Activated CD8-positive, alpha-beta memory T cell treated with anti-CD3 and anti-CD28 coated beads, Interleukin-2, amount 50 U/mL, for 48 hours (primary cell): ENCODE results near the gene CORO1C.
"Not testable (repeated sequence)": the region's sequence is repeated elsewhere in the genome, so short reads cannot be mapped to it uniquely, and the experiment has no call there.

ENCODE experiments used
- DNase-seq: peaks from one replicate; pipeline ENCODE4 v3.0.0-alpha.2; 2020

Gene CORO1C

DNA sequence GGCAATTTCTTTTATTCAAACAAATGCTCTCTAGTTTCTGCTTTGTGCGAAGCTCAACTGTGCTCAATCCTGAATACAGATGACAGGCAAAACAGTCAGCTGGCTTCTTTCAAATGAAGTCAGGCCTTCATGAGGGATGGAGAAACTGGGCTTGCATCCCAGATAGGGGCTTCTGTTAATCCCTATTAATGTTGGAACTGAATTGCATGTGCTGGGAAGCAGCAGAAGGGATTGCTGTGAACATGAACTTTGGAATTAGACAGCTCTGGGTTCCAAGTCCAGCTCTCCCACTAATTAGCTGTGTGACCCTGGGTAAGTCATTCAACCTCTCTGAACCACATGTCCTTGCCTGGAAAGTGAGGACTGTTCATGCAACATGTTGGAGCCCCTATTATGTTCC, 21.1 kb upstream of the CORO1C start:
- no peak for DNase-seq

DNA sequence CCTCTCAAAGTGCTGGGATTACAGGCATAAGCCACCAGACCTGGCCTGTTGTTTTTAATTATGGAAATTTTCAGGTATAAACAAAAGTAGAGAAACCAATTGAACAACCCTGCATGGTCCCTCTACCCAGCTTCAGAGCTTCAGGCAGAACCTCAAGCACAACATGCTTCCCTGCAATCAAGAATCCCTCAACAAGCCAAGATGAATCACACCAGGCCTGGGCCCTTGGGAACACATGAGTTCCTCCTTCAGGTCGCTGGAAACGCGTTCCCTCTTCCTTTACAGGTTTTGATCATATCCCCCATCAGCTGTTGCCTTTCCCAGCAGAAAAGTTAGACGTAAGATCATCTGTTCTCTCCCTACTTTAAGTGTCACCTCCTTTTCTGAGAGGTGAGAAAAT, 20.5 kb upstream of the CORO1C start:
- DNase-seq: no peak

DNA sequence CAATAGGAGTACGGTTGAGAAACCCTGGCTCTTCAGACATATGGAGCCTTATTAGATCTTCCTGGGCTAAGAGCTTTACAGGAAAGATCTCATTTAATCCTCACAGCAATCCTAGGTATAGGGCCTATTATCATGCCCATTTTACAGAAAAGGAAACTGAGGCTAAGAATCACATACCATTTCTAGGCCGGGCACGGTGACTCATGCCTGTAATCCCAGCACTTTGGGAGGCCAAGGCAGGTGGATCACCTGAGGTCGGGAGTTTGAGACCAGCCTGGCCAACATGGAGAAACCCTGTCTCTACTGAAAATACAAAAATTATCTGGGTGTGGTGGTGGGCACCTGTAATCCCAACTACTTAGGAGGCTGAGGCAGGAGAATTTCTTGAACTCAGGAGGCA, 19.7 kb upstream of the CORO1C start:
- DNase-seq: not testable (repeated sequence)

DNA sequence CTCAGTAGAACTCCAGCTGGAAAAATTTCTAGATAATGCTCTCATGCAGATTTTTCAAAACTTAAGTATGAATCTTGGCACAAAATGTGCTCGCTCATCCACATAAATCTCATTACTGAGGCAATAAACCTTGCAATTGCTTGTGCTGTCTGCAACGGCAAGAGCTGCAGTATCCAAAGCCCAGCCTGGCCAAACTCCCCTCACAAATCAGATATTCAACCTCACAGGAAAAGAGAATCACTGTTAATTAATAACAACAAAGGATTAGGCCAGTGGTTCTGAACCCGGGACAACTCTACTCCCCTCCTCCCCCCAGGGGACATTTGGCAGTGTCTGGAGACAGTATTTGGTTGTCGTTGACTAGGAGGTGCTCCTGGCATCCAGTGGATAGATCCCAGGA, 19.2 kb upstream of the CORO1C start:
- no peak for DNase-seq

DNA sequence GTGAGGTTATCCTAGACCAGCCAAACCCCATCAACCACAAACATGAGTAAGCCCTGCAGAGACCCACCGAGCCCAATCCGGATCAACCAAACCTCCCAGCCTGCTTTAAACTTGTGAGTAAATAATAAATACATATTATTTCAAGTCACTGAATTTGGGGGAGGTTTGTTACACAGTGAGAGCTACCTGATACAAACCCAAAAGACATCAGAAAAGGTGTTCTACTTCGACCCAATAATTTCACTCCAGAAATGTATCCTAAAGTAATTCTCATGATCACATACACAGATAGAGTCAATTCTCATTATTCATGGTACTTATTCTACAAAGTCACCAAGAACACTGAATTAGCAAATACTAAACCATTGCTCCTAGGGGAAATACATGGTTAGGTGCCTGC, 16.2 kb upstream of the CORO1C start:
- no peak for DNase-seq

DNA sequence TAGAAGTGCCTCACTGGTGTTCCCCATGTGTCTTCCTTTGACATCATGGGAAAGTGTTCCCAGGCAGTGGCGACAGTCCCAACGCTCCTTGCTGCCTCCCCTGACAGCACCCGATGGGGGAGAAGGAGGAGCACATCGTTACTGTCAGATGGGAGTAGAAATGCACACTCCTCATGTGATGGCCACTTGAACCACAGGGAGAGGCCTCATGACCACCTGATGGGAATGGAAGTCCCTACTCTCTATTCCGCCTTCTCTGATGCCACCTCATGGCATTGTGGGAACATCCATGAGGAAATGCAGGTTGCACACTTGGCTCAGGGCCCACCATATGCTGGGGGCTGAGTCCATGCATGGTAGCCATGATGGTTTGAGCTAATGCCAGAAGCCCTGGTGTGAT, 14.3 kb upstream of the CORO1C start:
- DNase-seq: no peak

DNA sequence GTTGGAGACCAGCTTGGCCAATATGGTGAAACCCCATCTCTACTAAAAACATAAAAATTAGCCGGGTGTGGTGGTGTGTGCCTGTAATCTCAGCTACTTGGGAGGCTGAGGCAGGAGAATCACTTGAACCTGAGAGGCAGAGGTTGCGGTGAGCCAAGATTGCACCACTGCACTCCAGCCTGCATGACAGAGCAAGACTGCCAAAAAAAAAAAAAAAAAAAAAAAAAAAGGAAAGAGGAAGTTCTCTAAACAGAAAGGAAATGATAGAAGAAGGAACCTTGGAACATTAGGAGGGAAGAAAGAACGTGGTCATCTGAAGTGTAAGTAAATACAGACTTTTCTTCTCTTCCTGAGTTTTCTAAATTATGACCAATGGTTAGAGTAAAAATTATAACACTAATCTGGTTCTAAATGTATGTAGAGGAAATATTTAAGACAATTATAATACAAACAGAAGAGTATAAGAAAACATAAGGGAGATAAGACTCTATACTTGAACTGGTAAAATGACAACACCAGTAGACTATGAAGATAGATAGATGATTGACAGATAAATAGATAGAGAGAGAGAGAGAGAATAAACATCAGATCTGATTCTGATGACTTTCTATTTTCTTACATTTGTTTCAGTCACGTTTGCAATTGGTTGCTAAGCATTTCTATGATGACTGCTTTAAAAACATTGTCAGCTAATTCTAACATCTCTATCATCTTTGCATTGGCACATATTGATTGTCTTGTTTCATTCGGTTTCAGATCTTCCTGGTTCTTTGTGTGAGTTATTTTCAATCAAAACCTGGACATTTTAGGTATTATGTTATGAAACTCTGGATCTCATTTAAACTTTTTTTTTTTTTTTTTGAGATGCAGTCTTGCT, 12.9 kb upstream of the CORO1C start:
- no peak for DNase-seq

DNA sequence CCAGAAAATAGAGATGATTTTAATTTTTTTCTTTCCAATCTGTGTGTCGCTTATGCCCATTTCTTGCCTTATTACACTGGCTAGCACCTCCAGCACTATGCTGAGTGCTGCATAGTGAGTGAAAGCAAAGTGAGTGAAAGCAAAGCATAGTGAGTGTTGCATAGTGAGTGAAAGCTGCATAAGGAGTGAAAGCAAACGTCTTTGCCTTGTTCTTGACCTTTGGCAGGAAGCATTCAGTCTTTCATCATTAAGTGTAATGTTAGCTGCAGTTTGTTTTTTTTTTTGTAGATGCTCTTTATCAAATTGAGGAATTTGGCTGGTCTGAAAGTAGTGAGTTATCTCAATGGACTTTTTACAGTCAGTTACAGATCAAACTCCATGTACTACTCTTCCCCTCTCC, 6.9 kb upstream of the CORO1C start:
- DNase-seq: no peak

DNA sequence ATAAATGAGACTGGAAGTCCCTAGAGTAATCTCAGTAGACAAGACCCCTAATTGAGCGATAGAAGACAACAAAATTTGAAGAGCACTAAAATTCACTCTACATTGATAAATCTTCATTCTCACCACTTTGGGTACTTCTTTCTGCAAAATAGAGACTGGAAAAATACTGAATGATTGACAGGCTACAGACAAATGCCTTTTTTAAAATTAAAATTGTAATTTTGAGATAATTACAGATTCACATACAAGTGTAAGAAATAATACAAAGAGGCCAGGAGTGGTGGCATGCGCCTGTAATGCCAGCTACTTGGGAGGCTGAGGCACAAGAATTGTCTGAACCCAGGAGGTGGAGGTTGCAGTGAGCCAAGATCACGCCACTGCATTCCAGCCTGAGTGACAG, 4.5 kb upstream of the CORO1C start:
- no peak for DNase-seq

DNA sequence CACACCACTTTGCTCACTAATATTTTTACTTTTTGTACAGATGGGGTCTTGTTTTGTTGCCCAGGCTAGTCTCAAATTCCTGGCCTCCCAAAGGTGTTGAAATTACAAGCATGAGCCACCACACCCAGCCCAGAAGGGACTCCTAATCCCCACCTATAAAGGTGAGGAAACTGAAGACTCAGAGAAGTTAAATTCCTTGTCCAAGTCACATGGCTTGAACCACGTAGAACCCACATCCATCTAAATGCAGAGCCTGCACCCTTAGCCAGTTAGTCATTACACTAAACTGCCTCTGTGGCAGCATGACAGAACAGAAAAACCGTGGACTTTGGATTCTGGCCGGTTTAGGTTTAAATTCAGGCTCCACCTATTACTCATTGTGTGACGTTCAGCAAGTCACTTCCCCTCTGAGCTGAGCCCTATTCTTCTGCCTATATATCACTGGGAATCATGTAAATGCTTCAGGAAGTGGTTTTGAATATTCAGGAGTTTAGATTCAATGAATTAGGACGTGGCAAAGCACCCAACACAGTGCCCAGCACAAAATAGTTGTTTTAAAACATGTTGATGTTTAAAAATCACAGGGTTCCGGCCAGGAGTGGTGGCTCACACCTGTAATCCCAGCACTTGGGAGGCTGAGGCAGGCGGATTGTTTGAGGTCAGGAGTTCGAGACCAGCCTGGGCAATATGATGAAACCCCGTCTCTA, 3.0 kb upstream of the CORO1C start:
- DNase-seq: no peak

DNA sequence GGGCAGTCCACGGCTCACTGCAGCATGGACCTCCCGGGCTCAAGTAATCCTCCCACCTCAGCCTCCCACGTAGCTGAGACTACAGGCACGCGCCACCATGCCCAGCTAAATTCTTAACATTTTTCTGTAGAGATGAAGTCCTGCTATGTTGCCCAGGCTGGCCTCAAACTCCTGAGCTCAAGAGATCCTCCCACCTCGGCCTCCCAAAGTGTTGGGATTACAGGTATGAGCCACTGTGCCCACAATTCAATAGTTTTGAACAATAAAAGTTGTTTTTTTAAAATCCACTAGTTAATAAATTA, 1.9 kb upstream of the CORO1C start:
- DNase-seq: not testable (repeated sequence)

DNA sequence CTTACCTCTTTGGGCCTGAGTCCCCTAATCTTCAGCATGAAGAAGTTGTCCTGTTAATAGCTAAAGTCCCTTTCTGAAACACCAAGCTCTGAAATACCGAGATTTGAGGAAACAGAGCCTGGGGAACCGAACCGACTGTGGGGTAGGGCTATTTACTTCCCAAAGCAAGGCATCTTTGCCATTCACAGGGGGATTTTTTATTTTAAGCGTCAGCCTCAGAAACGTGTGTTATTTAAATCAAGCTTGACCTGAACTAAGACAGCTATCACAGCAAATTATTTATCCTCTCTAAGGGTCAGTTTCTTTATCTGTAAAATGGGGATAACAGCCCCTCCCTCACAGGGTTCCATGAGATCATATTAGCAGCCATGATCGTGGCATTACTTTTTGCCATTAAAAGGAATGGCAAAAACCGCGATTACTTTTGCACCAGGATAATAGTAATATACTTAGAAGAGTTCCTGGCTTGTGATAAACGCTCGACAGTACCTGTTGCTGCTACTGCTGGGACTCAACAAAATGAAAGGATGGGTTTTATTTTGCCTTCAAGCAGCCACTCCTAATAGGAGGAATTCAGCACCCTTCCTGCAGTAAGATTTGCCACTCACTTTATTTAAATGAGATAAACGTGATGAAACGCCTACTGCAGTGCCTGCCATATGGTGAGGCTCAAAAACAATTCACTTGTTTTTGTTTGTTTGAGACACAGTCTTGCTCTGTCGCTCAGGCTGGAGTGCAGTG, 1.3 kb upstream of the CORO1C start:
- DNase-seq: no peak

DNA sequence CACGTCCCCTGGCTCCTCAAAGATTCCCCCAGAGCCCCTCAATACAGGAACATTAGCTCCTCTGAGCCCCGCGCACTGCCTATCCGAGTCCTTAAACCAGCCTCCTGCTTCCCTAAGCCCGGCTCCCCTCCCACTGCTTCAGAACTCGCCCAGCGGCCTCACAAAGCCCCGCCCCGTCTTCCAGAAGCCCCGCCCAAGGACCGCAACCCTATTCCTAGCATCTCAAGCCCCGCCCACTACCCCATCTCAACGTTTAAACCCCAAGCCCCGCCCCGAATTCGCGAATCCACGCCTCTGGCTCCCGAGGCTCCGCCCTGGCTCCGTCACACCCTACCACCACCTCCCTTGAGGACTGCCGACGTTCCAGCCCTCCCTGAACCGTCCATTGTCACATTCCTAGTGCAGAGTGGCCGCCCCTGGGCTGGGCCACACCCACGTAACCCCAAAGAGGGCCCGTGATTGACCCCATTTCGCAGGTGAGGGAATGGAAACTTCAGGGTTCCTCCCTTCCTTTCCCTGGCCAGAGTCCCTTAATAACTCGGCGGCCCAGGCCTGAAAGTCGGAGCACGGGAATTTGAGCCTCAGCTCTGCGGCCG, 646 bp upstream of the CORO1C start:
- peak; percentile 98 for DNase-seq

DNA sequence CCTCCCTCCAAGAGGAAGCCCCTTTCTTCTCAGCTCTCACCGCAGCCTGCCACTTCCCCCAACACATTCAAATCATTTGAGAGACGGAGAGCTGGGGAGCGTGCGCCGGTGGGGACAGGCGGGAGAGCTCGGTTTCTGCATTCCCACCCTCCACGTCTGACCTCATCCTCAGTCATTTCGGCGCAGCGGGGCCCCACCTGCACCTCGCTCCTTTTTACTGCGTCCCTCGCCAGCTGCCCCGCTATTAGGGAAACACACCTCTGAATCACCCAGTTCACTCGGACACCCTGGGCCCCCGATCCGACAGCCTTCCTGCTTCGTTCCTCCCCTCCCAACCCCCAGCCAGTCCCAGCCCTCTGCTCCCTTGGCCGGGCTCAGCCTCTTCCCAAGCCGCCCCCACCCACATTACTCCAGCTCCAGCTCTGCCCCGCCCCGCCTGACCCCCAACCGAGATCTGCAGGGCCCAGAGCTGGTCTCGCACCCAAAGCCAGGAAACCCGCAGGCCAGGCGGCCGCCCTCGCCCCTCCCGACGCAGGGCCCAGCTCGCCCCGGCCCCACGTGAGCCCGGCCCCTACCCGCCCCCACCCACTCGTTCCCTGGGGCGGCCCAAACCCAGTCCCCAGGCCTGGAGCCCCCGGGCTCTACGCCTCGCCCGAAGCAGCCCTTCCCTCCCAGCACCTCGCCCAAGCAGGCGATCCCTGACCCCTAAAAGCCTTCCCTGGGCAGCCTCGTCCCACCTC, 783 bp downstream of the CORO1C start:
- peak; percentile 78 for DNase-seq

DNA sequence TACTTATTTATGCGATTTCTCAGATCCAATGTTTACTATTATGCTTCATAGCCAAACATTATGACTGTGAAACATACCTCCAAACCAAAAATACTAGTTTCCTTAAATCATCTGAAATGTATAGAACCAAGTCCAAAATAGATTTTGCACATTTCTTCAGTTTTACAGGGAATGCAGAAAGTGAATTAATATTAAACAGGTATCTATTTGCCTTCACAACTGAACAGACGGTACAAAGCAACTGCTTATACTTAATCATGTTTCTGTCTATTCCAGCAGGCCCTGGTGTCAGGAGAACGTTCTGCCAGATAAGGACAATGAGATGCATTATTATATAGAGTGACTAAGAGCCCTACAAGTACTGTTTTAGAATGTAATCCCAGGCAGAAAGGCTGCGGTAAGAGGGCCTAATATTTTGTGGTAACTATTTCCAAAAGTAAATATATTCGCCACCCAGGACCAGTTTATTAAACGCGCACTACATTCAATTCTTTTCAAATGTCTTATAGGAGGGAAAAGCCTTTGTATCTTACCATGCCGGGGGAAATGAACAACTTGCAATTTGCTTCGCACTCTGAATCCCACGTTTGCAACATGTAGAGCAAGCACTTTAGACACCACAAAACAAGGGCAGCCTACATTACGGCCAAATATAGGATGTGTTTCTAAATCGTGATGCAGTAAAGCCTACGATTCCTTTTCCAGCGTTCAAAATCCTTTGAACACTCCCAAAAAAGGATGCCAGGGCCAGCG, 1.5 kb downstream of the CORO1C start:
- DNase-seq: no peak

DNA sequence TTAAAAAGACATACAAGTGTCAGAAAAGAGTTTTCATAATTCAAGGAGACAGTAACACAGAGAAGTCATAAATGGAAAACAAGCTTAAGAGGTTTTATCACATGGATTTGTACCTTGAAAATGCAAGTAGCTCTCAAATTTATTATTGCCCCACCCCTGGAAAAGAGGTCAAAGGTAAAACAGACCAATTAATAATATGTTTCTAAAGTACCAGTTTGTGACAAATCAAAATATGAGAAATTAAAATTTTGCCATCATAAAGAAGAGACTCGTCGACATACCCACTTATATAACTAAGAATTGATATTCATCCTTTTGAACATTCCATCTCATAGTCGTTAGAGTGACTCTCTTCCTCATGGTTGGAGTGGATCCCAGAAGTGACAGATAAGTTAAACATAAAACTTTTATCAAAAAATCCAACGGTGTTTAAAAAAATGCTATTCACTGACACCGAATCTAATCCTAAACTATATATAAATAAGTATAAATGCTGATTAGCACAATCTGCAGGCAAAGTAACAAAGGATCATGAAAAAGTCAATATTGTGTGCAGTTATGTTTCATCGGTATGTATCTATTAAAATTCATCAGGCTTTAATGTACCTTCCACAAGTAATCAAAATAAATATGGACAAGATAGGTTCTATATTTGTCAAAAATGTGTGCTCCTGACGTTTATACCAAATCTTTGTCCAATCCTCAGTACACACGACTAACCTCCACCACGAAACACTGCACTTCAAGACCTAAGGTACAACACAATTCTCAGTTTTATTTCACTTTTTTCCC, 2.3 kb downstream of the CORO1C start:
- DNase-seq: no peak

DNA sequence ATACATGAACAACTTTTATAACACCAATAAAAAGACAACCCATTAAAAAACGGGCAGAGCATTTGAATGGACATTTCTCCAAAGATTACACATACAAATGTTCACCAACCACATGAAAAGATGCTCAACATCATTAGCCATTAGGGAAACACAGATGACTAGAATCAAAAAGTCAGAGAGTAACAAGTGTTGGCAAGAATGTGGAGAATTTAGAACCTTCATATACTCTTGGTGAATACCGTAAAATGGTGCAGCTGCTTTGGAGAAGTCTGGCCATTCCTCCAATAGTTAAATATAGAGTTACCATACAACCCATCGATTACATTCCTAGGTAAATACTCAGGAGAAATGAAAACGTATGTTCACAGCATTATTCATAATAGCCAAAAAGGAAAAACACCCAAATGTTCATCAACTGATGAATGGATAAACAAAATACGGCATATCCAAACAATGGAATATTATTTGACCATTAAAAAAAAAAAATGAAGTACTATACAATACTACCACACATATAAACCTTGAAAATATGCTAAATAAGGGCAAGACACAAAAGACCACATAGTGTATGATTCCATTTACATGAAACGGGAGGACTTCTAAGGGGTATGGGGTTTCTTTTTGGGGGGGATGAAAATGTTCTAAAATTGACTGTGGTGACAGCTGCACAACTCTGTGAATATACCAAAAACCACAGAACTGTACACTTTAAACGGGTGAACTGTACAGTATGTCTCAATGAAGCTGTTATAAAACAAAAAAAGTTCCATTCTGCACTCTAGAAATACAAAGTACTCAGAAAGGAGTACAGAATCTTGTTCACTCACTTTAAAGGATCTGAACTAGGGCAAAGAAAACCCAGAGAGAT, 3.2 kb downstream of the CORO1C start:
- no peak for DNase-seq

DNA sequence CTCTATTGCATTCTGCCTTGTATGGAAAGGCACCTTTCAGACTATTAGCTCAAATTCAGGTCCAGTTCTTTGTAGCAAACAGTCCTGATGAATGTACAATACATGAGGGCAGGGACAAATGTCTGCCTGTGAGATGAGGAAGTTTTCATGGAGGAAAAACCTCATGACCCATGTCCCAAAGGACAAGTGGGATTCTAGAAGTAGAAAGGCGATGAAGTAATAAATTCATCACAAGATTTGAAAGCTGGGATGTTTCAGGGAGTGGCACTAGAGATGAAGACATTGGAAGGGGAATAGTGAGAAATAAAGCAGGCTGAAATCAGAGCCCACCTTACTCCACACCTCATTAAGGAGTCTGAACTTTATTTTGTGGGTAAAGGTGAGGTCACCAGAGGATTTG, 4.2 kb downstream of the CORO1C start:
- DNase-seq: no peak

DNA sequence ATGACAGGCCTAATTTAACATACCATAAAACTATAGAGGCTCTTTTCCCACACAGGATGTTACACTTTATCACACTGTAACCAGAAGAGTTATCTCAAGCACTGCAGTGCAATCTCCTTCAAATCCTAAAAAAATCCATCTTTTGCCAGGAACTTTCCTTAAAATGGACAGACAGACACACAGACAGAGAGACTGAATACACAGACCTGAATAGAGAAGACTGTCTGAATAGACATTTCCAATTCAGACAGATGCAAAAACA, 6.5 kb downstream of the CORO1C start:
- no peak for DNase-seq

DNA sequence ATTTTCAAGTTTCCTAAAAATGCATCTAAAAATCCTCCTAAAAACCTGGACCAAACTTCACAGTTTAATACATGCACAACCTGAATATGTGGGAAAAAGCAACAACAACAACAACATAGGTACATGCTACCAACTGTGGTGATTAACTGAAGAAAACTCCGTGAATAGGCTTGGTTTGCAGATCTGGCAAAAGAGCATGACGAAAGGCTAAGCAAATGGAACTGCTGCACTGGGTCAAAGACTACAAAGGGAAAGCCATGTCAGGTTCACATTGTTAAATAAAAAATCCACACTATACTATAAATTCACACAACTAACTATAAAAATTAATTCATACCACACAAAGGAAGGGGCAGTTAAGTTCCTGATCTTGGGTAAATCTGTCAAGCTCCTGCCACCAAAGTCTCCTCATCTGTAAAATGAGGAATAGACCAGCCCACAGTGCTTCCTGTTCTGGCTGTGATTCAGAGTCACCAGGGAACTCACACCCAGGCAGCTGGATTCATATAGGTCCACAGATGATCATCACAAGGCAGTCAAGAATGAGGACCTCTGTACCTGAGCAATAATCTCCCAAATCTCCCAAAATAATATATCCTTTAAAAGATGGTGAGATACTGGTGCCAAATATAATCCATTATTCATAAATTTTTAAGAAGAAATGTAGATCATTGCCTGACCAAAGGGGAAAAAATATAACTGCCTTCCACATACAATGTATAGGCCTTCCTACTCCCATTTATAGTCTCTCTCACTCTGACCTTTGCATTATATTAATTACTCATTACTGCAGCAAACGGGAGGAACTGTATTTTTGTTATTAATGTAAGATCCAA, 7.0 kb downstream of the CORO1C start:
- no peak for DNase-seq
